ENCODE results near the gene LIPJ.

LIPJ gene

GRCh38 chr10:88586462-88586861 is at the start of gene LIPJ:
TSS of gene LIPJ (plus strand) at chr10:88586762. CDS start at chr10:88590688, 3,926 bp downstream.
- DNase-seq = no peak

GRCh38 chr10:88537322-88537721 is 49.2 kb upstream of the LIPJ start:
- no peak for DNase-seq

GRCh38 chr10:88538048-88538447 is 48.5 kb upstream of the LIPJ start:
- DNase-seq = no peak

GRCh38 chr10:88540351-88540750 is 46.2 kb upstream of the LIPJ start:
- DNase-seq = no peak

GRCh38 chr10:88541116-88541626 is 45.4 kb upstream of the LIPJ start:
- no peak for DNase-seq

GRCh38 chr10:88542522-88542921 is 44.0 kb upstream of the LIPJ start:
- no peak for DNase-seq

- no peak for DNase-seq
Measured at GRCh38 chr10:88544140-88544870, 42.3 kb upstream of the LIPJ start.

GRCh38 chr10:88545359-88545758 is 41.2 kb upstream of the LIPJ start:
- no peak for DNase-seq

GRCh38 chr10:88546497-88546896 is 40.1 kb upstream of the LIPJ start:
- DNase-seq = no peak

GRCh38 chr10:88551246-88551645 is 35.3 kb upstream of the LIPJ start:
- no peak for DNase-seq

GRCh38 chr10:88553116-88553752 is 33.3 kb upstream of the LIPJ start:
- peak; percentile 48 for DNase-seq

GRCh38 chr10:88555190-88555908 is 31.2 kb upstream of the LIPJ start:
- no peak for DNase-seq

- no peak for DNase-seq
Measured at GRCh38 chr10:88557256-88557655, 29.3 kb upstream of the LIPJ start.

GRCh38 chr10:88557658-88558057 is 28.9 kb upstream of the LIPJ start:
- DNase-seq = no peak

- no peak for DNase-seq
Measured at GRCh38 chr10:88562152-88562551, 24.4 kb upstream of the LIPJ start.

- peak; percentile 16 for DNase-seq
Measured at GRCh38 chr10:88565072-88565471, 21.5 kb upstream of the LIPJ start.

GRCh38 chr10:88582411-88582805 is 4.2 kb upstream of the LIPJ start:
- DNase-seq = no peak

- DNase-seq = peak; percentile 30
Measured at GRCh38 chr10:88582806-88583583, 3.6 kb upstream of the LIPJ start, which contains the start of gene RNLS. TSS of gene RNLS (minus strand) at chr10:88583318.

- DNase-seq = no peak
Measured at GRCh38 chr10:88583584-88583957, 3.0 kb upstream of the LIPJ start.

GRCh38 chr10:88592381-88592780 is 5.8 kb downstream of the LIPJ start:
- DNase-seq = no peak

- no peak for DNase-seq
Measured at GRCh38 chr10:88592906-88593305, 6.3 kb downstream of the LIPJ start.

GRCh38 chr10:88594482-88594881 is 7.9 kb downstream of the LIPJ start:
- no peak for DNase-seq

GRCh38 chr10:88598055-88598454 is 11.5 kb downstream of the LIPJ start:
- DNase-seq = no peak
